HG03039 (cell line): ENCODE data around the gene INTS14.

ENCODE experiments used
- ATAC-seq: cut with Tn5 transposase; IDR thresholded peaks from one replicate; pipeline ENCODE4 v1.9.1; 2021; ENCODE audit warnings: mild to moderate bottlenecking, moderate library complexity; ENCODE audit not compliant: unreplicated experiment

The INTS14 gene

DNA sequence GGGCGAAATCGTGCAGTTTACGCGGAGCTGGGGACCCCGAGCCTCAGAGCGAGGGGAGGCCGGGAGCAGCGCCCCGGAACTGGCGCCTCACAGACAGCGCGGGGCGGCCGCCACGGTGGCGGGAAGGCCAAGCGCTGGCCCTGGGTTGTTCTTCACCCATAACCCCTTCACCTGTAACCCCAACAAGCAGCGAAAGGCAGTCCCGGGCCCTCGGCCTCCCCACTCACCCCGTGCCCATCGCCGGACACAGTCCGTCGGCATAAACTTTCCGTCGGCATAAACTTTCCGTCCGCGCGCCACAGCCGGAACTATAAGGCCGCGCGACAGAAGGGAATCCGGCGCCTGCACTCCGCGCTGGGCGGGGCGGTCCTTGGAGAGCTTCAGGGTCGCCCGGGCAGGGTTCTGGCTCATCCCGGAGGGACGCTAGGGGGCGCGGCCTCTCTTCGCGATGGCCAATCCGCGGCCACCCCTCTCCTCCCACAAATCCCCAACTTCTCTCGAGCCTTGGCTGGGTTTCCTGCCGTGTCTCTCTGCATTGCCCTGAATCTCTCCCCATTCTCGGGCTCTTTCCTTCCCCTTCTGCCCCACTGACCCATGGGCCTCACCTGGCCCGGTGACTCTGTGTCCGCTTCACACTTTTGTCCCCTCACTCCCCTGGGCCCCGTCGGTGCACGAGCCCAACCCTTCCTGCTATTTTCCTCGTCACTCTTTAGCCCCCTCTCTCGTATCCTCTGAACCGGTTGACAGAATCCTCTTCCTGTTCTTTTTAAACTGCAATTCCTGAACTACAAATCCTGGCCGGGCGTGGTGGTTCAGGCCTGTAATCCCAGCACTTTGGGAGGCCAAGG is at the start of gene INTS14:
Gene INTS14 (minus strand): TSS at position 261 of the 848 bp plus-strand sequence. CDS start 3,751 bp downstream, outside the sequence.
- ATAC-seq: peak; percentile 92

DNA sequence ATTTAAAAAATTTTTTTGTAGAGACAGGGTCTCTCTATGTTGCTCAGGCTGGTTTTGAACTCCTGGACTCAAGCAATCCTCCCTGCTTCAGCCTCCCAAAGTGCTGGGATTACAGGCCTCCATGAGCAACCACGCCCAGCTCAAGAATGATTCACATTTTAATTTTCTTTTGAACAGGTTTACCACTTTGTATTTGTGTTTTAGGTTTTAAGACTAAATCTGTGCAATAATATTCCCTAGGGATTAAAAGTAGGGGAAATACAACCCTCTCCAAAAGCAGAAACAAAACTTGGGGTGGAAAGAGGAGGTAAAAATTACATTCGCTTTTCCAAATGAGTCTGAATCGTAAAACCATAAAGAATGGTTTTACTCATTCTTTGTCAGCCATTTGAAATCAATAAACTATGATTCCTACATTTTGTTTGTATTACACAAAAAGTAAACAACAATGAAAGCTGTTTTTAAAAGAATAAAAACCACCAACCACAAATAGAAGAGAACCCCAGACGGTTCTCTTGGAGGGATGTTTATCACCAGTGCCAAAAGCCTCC is 48.6 kb upstream of the INTS14 start:
- no peak for ATAC-seq

DNA sequence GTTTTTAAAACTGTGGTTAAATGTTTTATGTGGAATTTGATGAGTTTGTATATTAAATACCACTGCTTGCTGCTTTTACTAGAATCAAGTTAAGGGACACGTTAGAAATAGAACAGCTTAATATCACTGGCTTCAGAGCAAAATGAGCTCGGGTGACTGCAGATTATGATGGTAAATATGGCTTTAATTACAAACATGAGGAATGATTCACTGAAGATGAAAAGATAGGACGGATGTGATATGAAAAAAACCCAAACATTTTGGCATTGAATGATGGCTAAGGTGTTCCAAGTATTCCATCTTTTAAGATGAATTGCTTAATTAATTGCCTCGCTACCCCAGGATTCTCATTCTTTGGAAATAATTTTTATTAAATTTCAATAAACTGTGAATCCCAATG is 44.5 kb upstream of the INTS14 start:
- no peak for ATAC-seq

DNA sequence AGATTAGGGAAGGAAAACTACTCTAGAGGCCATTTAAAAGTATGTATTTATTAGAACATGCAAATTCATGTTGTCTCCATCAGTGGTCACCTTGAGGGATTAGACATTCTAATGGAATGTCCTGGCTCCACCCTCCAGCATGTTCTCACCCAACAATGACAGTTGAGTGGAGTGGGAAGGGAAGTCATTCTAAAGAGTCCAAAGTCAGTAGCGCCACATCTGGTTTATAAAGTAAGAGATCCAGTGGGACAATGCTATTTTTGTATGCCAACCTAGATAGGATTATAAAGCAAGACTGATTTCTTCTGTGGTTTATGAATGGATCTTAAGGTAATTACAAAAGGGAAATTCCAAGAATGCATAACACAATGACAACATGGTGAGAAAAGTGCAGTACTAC is 44.1 kb upstream of the INTS14 start:
- no peak for ATAC-seq

DNA sequence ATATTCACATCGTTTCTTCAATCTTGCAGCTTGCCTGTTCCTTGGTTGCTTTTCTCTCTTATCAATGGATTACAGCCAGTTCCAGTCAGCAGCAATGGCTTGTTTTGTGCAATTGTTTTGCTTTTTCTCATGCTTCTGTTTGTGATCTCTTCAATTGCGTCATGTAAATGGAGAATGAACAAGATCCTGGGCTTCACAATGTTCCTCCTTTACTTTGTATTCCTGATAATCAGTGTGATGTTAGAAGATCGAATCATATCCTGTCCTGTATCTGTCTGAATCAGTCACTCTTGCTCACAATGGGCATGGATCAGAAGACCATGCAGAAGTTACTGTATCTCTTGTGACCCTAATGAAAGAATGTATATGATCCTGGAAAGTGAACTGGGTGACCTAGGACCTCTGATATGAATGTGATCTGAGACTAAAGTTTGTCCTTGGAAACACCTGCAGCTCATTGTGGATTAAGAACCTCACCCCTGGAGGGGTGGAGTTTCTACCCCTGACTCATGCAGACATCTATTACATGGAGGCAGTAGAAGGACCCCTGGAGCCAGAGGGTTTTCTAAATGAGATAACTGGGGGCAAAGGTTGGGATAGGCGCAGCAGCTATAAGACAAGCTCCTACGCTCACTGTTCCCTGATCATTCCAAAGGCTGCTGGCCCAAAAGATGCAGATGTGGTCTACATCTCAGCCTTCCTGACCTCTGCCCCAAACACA is 43.0 kb upstream of the INTS14 start:
- ATAC-seq: no peak

DNA sequence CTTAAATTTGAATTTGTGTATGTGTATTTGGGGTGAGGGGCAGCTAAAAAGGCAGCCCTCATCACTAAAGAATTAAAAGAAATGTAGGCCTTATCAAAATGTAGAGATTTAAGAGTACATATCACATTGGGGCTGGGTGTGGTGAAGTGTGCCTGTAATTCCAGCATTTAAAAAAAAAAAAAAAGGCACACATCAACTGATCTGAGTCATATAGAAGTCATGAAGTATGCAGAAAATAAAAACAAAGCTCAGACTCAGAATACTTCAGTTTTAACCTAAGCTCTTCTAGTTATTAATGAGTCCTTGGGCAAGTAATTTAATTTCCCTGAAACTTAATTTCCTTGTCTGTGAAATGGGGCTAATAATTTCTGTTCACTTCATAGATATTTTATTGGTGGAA is 42.4 kb upstream of the INTS14 start:
- ATAC-seq: no peak

DNA sequence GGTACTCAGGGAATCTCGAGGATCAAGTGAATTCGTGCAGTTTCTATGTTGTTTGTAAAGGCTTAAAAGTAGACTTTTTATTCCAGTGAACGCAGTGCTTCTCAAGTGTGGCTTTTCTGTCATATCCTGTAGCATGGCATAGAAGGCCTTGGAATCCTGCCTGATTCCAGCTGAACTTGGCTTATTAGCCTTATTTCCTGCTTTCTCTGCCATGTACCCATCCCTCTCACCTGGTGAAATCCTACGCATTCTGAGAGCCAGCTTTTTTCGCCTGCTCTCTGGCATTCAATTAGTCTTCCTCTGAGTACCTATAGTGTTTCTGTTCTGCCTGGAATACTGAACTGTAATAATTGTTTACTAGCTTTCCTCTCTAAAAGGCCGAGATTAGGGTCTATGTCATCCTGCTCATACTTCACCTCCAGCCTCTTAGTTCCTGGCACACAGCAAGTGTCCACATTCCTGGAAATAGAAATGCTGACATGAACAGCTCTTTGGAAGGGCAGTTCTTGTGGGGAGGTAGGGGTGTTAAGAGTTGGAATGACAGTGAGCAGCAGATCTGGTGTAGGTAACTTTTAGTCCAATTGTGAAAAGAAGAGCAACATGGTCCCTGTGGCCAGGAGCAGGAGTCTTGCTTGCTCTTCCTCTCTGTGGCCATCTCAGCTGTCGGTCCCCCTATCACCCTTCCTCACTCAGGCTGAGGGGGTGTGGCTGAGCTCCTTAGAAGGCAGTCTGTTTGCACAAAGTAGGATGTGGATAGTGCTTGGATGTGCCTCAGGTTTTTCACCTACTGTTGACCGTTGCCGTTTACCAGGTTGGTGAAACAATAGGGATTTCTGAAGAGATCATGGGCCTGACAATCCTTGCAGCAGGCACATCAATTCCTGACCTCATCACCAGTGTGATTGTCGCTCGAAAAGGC is 41.2 kb upstream of the INTS14 start:
- no peak for ATAC-seq

DNA sequence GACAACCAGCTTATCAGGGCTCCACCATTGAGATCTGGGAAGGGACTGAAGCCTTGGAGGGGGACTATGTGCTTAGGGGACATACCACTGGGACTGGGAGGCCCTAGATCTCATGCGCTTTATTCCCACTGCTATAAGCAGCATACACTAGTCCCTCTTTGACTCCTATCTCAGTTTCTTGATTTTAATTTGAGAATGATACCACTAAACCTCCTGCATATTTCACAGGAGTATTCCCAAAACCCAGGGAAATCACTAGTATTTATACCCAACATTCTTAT is 40.1 kb upstream of the INTS14 start:
- ATAC-seq: no peak

DNA sequence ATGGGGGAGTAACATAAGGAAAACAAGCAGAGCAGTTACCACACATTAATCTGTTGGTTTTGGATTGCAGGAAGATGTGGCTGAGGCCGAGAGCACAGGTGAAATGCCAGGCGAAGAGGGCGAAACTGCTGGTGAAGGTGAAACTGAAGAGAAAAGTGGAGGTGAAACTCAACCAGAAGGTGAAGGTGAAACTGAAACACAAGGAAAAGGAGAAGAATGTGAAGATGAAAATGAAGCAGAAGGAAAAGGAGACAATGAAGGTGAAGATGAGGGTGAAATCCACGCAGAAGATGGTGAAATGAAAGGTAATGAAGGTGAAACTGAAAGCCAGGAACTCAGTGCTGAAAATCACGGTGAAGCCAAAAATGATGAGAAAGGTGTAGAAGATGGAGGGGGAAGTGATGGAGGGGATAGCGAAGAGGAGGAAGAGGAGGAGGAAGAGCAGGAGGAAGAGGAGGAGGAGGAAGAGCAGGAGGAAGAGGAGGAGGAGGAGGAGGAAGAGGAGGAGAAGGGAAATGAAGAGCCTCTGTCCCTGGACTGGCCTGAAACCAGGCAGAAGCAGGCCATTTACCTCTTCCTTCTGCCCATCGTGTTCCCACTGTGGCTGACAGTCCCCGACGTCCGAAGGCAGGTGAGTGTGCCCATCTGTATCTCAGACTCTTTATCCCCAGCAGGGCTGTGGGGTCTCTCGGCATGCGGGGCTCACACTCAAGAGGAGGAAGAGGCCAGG is 39.5 kb upstream of the INTS14 start:
- ATAC-seq: no peak

DNA sequence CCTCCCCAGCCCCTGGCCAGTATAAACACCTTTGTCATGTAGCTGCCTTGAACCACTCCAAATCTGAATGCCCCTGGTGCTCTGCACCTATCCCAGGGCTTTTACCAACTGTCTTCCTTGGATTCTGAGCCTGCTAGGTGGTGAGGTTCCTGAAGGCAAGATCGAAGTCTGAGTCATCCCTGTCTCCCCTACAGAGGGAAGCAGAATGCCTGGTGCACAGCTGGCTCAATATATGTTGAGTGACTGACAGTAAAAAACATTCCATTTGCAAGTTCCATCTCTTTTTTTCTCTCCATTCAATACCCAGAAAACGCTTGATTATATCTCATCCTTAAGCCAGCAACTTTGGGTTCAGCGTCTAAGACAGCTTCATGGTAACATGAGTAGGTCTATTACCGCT is 35.6 kb upstream of the INTS14 start:
- no peak for ATAC-seq

DNA sequence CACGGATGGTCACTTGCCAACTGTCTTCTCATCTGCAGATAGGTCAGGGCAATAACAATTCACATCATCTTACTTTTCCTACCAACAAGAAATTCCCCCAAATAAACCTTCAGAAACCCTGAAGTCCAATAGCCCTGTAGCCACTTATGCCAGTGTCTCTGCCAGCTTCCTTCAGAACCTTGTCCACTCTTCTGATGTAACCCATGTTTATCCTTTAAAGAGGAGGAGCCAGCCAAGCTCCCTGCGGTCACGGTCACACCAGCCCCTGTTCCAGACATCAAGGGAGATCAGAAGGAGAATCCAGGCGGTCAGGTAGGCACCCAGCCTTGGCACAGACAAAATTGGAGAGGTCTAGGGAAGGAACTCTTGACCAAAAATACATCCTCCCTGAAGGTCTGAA is 34.5 kb upstream of the INTS14 start:
- ATAC-seq: no peak

DNA sequence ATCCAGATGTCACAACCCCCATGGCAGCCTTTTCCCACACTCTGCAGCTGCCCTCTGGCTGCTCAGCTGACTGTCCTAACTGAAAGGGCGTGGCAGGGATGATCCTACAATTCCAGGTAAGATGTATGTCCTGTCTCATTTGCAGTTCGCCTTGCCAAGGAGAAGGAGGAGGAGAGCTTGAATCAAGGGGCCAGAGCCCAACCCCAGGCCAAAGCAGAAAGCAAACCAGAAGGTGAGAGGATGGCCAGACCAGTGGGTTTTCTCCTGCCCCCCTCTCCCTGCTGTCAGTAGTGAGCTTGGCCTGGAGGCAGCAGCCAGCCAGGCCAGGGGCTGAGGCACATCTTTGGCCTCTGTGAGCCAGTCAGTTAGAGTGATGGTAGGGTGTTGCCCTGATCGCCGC is 33.4 kb upstream of the INTS14 start:
- ATAC-seq: no peak

DNA sequence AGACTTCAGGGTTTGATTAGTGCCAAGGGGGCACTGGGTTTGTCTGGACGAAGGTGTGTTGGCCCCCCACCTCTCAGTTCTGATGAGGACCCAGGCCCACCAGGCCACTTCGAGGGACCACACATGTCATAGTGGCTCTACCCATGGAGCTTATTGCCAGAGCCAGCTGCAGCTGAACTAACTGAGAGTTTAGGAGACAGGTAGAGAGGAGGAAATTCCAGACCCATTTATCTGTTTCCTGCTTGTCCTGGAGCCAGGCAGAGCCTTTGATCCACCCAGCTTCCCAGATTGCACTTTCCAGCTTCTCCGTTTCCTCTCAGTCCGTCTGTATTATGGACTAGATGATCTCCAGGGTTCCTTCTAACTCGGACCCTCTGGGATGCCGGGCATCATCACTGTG is 31.7 kb upstream of the INTS14 start:
- no peak for ATAC-seq

DNA sequence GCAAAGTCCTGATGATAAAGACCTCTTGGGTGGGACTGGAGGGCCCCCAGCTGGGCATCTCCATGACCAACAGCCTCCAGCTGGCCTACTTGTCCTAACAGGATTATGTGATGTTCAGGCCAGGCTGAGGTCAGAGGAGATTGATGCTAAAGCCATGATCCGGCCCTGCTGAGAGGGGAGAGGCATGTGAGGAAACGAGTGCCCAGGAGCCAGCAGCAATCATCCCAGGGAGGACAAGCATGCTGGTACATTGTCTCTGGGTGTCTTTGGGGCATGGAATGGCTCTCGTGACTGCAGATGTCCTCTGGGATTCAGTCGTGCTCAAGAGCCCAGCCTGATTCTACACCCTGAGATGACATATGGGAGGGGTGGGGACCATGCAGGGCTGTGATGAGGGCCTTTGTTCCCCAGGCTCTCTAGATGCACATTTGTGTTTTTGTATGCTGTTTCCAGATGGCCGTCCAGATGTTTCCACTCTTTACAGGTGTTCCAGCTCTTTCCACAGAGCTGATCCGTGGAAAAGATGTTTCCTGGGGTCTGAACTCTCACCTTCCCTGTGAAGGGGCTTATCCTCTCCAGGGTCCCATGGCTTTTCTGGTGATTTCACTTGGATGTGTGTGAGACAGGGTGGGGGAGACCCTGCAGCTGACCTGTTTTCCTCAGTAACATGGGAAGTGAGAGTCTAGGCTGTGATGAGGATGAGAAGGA is 31.0 kb upstream of the INTS14 start:
- ATAC-seq: no peak

DNA sequence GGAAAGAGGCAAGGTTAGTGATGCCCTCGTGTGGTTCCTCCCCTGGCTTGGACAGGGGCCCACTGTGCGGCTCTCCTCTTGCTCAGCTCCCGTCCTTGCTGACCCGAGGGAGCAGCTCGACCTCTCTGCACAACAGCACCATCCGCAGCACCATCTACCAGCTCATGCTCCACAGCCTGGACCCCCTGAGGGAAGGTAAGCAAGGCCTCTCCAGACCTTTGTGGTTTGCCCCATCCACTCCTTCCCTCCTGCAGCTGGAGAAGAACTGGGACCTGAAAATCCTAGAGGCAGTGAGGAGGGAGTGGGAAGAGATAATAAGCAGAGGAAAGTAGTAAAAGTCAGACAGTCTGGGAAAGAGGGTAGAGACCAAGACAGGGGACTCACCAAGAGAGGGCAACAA is 28.6 kb upstream of the INTS14 start:
- no peak for ATAC-seq

DNA sequence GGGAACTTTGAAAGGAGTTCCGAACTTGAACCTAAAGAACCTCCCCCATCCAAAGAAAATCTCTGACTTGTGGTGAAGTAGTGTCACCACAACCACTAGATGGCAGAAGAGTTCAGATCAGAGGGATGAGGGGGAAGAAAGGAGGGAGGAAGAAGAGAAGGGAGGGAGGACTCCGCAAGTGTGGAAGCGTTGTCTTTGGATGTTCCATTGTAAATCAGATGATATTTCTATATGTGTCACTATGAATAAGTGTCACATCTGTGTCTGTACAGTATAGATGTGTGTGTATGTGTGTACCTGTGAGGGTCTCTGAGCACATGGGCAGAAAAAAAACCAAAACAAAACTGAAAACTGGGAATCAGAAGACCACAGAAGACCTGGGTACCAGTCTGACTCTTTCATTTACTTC is 27.8 kb upstream of the INTS14 start:
- no peak for ATAC-seq

DNA sequence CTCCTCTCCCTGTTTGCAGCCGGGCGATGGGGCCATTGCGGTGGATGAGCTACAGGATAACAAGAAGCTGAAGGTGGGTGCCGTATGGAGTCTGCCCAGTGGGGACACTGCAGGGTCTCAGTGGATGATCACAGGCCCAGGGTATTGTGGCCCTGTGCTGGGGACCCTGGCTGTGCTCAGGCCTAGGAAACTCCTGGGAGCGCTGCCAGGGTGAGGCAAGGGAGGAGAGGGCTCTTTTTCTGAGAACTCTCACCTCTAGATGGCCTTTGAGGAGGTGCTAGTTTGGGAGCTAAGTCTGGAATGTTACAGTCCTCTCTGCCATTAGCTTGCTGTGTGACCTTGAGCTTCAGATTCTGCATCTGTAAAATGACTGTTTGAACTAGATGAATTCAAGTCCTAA is 27.2 kb upstream of the INTS14 start:
- no peak for ATAC-seq

DNA sequence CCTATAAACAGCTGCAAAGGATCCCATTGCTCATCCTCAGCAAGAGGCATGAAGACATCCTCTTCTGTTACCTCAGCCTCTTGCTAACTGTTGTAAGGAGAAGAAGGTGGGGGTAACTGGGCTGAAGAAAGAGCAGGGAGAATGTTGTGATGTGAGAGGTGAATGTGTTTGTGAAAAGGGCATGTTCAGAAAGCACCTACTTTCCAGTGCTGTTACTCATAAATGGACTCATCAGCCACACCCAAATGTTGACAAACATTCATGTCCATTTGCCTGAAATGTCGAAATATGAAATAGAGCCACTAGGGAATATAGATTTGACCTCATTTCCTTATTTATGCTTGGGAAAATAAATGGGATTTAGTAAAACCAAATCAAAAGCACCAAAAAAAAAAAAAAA is 23.4 kb upstream of the INTS14 start:
- no peak for ATAC-seq

DNA sequence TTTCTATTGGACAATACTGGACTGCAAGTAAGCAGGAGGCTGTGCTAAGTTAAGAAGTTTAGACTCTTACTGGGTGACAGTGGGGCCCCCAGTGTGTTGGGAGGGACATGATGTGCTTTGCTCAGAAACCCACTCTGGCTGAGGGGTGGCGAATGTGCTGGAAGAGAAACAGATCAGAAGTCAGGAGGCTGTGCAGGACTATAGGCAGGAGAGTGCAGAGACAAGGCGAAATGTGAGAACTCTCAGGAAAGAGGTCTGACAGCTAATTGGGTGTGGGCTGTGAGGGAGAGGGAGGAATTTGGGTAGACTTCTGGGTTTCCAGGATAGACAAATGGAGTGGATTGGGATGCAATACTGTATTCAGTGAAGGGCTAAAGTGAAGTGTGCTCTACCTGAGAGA is 22.8 kb upstream of the INTS14 start:
- ATAC-seq: no peak

DNA sequence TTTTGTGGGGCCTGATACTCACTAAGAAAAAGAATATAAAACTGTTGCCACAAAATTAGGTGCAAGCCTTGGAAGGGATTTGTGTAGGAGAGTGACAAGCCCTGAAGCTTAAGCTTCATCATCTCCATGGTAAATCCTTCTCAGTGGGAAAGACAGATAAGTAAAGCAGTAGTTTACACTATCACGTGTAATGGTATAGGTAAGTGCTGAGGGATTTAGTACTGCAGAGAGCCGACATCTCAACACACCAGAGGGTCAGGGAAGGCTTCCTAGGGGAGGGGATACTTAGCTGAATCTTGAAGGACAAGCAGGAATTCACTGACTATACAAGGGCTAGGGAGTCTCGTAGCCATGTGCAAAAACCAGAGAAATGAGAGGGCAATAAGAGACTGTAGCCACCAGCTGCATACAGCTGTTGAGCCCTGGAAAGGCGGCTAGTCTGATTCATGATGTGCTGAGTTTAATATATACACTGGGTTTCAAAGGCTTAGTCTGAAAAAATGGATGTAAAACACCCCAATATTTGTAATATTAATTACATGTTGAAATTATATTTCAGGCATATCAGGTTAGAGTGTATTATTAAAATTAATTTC is 21.9 kb upstream of the INTS14 start:
- ATAC-seq: no peak
